HepG2 (cell line): Measurements from ENCODE around the gene PDIK1L. TPM values are rescaled to one million over a fixed set of nuclear protein-coding genes. Genes with fewer than 3 reads are reported as not detected.

Experiments
- ESRRA ChIP-seq: sonication (generic); formaldehyde crosslinking; IDR thresholded peaks from 2 replicates; pipeline ENCODE4 v1.5.1; 2020; ENCODE audit warnings: mild to moderate bottlenecking, low read depth, missing genetic modification reagents
- FOXK2 ChIP-seq: fragments of 450-650 bp; IDR thresholded peaks from 2 replicates; pipeline ENCODE4 v1.6.1; 2016
- HOXA7 ChIP-seq: sonication (generic); formaldehyde crosslinking; IDR thresholded peaks from 2 replicates; pipeline ENCODE4 v1.8.1; 2022; ENCODE audit warnings: mild to moderate bottlenecking, missing genetic modification reagents, moderate library complexity
- MAFG ChIP-seq: sonication (generic); formaldehyde crosslinking; IDR thresholded peaks from 2 replicates; pipeline ENCODE4 v1.5.1; 2020; ENCODE audit warnings: mild to moderate bottlenecking, missing genetic modification reagents
- RORA ChIP-seq: sonication (generic); formaldehyde crosslinking; IDR thresholded peaks from 2 replicates; pipeline ENCODE4 v1.5.0; 2020; ENCODE audit warnings: mild to moderate bottlenecking, missing genetic modification reagents, moderate library complexity
- ZNF354B ChIP-seq: sonication (generic); formaldehyde crosslinking; IDR thresholded peaks from 2 replicates; pipeline ENCODE4 v1.8.0; 2022; ENCODE audit warnings: mild to moderate bottlenecking, missing genetic modification reagents
- ZNF543 ChIP-seq: sonication (generic); formaldehyde crosslinking; IDR thresholded peaks from 2 replicates; pipeline ENCODE4 v1.4.0; 2020; ENCODE audit warnings: mild to moderate bottlenecking, missing genetic modification reagents
- ZNF598 ChIP-seq: sonication (generic); formaldehyde crosslinking; IDR thresholded peaks from 2 replicates; pipeline ENCODE4 v1.5.1; 2020; ENCODE audit warnings: mild to moderate bottlenecking, missing genetic modification reagents, borderline replicate concordance
- ZNF646 ChIP-seq: sonication (generic); formaldehyde crosslinking; IDR thresholded peaks from 2 replicates; pipeline ENCODE4 v1.9.0; 2021; ENCODE audit warnings: mild to moderate bottlenecking, missing genetic modification reagents
- polyA plus RNA-seq, 8 experiments: library from polyadenylated mRNA; depleted of rRNA in 3 of 8; stranded (reverse) in 7 of 8; unstranded in 1 of 8; fragments of >200 nt; fragmentation: Illumina TruSeq in 4 of 8; extraction: Trizol in 4 of 8; gene quantifications; 2 replicates each; pipeline versions ENCODE4 v1.2.1 to v1.2.3, GENCODE V29; 2011 to 2016; ENCODE audit warnings: low read depth in 4 of 8, missing spikeins in 1 of 8, mixed read lengths in 1 of 8; ENCODE audit not compliant: insufficient read depth in 1 of 8
- total RNA-seq, 5 experiments: library from RNA; depleted of rRNA; stranded (reverse); fragments of >200 nt; fragmentation: Illumina TruSeq; extraction: Trizol; gene quantifications; 2 replicates each; pipeline ENCODE4 v1.2.3, GENCODE V29; 2016; ENCODE audit warnings: low read depth in 1 of 5
- TF ChIP-seq, protein P1 (sequence below): sonication (generic); formaldehyde crosslinking; IDR thresholded peaks from 2 replicates; pipeline ENCODE4 v1.5.1; 2020; ENCODE audit warnings: mild to moderate bottlenecking, missing genetic modification reagents, borderline replicate concordance
- TF ChIP-seq, protein P2 (sequence below): sonication (generic); formaldehyde crosslinking; IDR thresholded peaks from 2 replicates; pipeline ENCODE4 v1.4.0; 2020; ENCODE audit warnings: mild to moderate bottlenecking, missing genetic modification reagents

The PDIK1L gene
- total and polyA plus RNA-seq, 2 of the 13 experiments (the other 11 are each of a cell fraction or from before 2014, with no cell fraction given) = 1.9 to 4.6 TPM

- TF ChIP-seq ZNF598 = peak; percentile 91; the same call in 1 of the 2 replicates
- TF ChIP-seq, protein P1, sequence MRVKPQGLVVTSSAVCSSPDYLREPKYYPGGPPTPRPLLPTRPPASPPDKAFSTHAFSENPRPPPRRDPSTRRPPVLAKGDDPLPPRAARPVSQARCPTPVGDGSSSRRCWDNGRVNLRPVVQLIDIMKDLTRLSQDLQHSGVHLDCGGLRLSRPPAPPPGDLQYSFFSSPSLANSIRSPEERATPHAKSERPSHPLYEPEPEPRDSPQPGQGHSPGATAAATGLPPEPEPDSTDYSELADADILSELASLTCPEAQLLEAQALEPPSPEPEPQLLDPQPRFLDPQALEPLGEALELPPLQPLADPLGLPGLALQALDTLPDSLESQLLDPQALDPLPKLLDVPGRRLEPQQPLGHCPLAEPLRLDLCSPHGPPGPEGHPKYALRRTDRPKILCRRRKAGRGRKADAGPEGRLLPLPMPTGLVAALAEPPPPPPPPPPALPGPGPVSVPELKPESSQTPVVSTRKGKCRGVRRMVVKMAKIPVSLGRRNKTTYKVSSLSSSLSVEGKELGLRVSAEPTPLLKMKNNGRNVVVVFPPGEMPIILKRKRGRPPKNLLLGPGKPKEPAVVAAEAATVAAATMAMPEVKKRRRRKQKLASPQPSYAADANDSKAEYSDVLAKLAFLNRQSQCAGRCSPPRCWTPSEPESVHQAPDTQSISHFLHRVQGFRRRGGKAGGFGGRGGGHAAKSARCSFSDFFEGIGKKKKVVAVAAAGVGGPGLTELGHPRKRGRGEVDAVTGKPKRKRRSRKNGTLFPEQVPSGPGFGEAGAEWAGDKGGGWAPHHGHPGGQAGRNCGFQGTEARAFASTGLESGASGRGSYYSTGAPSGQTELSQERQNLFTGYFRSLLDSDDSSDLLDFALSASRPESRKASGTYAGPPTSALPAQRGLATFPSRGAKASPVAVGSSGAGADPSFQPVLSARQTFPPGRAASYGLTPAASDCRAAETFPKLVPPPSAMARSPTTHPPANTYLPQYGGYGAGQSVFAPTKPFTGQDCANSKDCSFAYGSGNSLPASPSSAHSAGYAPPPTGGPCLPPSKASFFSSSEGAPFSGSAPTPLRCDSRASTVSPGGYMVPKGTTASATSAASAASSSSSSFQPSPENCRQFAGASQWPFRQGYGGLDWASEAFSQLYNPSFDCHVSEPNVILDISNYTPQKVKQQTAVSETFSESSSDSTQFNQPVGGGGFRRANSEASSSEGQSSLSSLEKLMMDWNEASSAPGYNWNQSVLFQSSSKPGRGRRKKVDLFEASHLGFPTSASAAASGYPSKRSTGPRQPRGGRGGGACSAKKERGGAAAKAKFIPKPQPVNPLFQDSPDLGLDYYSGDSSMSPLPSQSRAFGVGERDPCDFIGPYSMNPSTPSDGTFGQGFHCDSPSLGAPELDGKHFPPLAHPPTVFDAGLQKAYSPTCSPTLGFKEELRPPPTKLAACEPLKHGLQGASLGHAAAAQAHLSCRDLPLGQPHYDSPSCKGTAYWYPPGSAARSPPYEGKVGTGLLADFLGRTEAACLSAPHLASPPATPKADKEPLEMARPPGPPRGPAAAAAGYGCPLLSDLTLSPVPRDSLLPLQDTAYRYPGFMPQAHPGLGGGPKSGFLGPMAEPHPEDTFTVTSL = no peak
- TF ChIP-seq ESRRA (CRISPR knock-in tag) = peak; percentile 79
- TF ChIP-seq FOXK2 = no peak
- TF ChIP-seq ZNF646 (CRISPR knock-in tag) = no peak
- TF ChIP-seq HOXA7 (CRISPR knock-in tag) = no peak
- TF ChIP-seq RORA (CRISPR knock-in tag) = no peak
- TF ChIP-seq, protein P2, sequence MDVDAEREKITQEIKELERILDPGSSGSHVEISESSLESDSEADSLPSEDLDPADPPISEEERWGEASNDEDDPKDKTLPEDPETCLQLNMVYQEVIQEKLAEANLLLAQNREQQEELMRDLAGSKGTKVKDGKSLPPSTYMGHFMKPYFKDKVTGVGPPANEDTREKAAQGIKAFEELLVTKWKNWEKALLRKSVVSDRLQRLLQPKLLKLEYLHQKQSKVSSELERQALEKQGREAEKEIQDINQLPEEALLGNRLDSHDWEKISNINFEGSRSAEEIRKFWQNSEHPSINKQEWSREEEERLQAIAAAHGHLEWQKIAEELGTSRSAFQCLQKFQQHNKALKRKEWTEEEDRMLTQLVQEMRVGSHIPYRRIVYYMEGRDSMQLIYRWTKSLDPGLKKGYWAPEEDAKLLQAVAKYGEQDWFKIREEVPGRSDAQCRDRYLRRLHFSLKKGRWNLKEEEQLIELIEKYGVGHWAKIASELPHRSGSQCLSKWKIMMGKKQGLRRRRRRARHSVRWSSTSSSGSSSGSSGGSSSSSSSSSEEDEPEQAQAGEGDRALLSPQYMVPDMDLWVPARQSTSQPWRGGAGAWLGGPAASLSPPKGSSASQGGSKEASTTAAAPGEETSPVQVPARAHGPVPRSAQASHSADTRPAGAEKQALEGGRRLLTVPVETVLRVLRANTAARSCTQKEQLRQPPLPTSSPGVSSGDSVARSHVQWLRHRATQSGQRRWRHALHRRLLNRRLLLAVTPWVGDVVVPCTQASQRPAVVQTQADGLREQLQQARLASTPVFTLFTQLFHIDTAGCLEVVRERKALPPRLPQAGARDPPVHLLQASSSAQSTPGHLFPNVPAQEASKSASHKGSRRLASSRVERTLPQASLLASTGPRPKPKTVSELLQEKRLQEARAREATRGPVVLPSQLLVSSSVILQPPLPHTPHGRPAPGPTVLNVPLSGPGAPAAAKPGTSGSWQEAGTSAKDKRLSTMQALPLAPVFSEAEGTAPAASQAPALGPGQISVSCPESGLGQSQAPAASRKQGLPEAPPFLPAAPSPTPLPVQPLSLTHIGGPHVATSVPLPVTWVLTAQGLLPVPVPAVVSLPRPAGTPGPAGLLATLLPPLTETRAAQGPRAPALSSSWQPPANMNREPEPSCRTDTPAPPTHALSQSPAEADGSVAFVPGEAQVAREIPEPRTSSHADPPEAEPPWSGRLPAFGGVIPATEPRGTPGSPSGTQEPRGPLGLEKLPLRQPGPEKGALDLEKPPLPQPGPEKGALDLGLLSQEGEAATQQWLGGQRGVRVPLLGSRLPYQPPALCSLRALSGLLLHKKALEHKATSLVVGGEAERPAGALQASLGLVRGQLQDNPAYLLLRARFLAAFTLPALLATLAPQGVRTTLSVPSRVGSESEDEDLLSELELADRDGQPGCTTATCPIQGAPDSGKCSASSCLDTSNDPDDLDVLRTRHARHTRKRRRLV = peak; percentile 82
- TF ChIP-seq ZNF354B (CRISPR knock-in tag) = peak; percentile 89
- TF ChIP-seq MAFG (CRISPR knock-in tag) = no peak
- TF ChIP-seq ZNF543 (CRISPR knock-in tag) = 0 out of 2 replicates have a peak, but pooled peaks have one; percentile 28
These were observed 58.2 kb downstream of the PDIK1L start, which contains the start of gene ZNF593 (continued) for GRCh38 chr1:26169669-26170471.
